Neural cell (in vitro differentiated cells): ENCODE results near the gene TIGD4. TPM values are rescaled to one million over a fixed set of nuclear protein-coding genes. Genes with fewer than 3 reads are reported as not detected.

Source experiments
- H2AFZ ChIP-seq: fragments of 200-600, 300-800 bp; sonication (generic), shearing (Covaris generic); 2 replicates; pipeline ENCODE4 v1.6.0; 2014; ENCODE audit warnings: low read depth, mild to moderate bottlenecking, antibody characterized with exemption, low read length, moderate library complexity
- H3F3A ChIP-seq: fragments of 200-600 bp; shearing (Covaris generic); 2 replicates; pipeline ENCODE4 v1.6.1; 2016; ENCODE audit warnings: mild to moderate bottlenecking, moderate library complexity, mixed read lengths, antibody characterized with exemption, low read length; ENCODE audit not compliant: insufficient read depth, poor library complexity, severe bottlenecking
- H3K27ac ChIP-seq: fragments of 200-600, 300-800 bp; sonication (generic), shearing (Covaris generic); 2 replicates; pipeline ENCODE4 v1.5.1; 2014; ENCODE audit warnings: mild to moderate bottlenecking, low read length, moderate library complexity
- H3K27me3 ChIP-seq: fragments of 300-800, 200-600 bp; sonication (generic), shearing (Covaris generic); 2 replicates; pipeline ENCODE4 v1.6.0; 2014; ENCODE audit warnings: mild to moderate bottlenecking, low read depth, low read length, moderate library complexity; ENCODE audit not compliant: insufficient read depth
- H3K36me3 ChIP-seq: fragments of 300-800, 200-600 bp; sonication (generic), shearing (Covaris generic); 2 replicates; pipeline ENCODE4 v1.5.1; 2014; ENCODE audit warnings: mild to moderate bottlenecking, antibody characterized with exemption, low read length, moderate library complexity; ENCODE audit not compliant: insufficient read depth
- H3K4me2 ChIP-seq: fragments of 300-800, 200-600 bp; sonication (generic), shearing (Covaris generic); 2 replicates; pipeline ENCODE4 v1.6.0; 2014; ENCODE audit warnings: mild to moderate bottlenecking, low read length
- H3K4me3 ChIP-seq: fragments of 300-800, 200-600 bp; sonication (generic), shearing (Covaris generic); 2 replicates; pipeline ENCODE4 v1.5.1; 2014; ENCODE audit warnings: mild to moderate bottlenecking, low read length, moderate library complexity
- H3K79me2 ChIP-seq: fragments of 200-600 bp; shearing (Covaris generic); replicated peaks from 2 replicates; pipeline ENCODE4 v1.6.0; 2014; ENCODE audit warnings: mild to moderate bottlenecking, low read length, moderate library complexity; ENCODE audit not compliant: insufficient read depth
- H3K9ac ChIP-seq: fragments of 300-800, 200-600 bp; sonication (generic), shearing (Covaris generic); 2 replicates; pipeline ENCODE4 v1.6.1; 2016; ENCODE audit warnings: mild to moderate bottlenecking, low read length, mixed read lengths
- H3K9me2 ChIP-seq: fragments of 200-600 bp; shearing (Covaris generic); 2 replicates; pipeline ENCODE4 v1.6.1; 2016; ENCODE audit warnings: mild to moderate bottlenecking, low read length, mixed read lengths; ENCODE audit not compliant: insufficient read depth
- H3K9me3 ChIP-seq: fragments of 200-600, 300-800 bp; sonication (generic), shearing (Covaris generic); 2 replicates; pipeline ENCODE4 v1.6.1; 2016; ENCODE audit warnings: mild to moderate bottlenecking, mixed run types, low read length, moderate library complexity, mixed read lengths
- H4K20me1 ChIP-seq: fragments of 200-600 bp; shearing (Covaris generic); 2 replicates; pipeline ENCODE4 v1.6.1; 2016; ENCODE audit warnings: mild to moderate bottlenecking, mixed run types; ENCODE audit not compliant: insufficient read depth
- CTCF ChIP-seq: fragments of 450-650 bp; IDR thresholded peaks from 2 replicates; pipeline ENCODE4 v1.5.1; 2014; ENCODE audit warnings: antibody characterized with exemption, mild to moderate bottlenecking, moderate library complexity; ENCODE audit not compliant: poor library complexity, severe bottlenecking
- EP300 ChIP-seq: fragments of 450-650 bp; conservative IDR thresholded peaks from 2 replicates; pipeline ENCODE4 v1.6.1; 2014; ENCODE audit warnings: antibody characterized with exemption, mild to moderate bottlenecking, moderate library complexity; ENCODE audit not compliant: poor library complexity, severe bottlenecking
- EZH2 ChIP-seq: fragments of 200-600, 300-800 bp; shearing (Covaris generic), sonication (generic); IDR thresholded peaks from 2 replicates; pipeline ENCODE4 v1.6.1; 2014; ENCODE audit warnings: antibody characterized with exemption, low read length, borderline replicate concordance, mild to moderate bottlenecking; ENCODE audit not compliant: insufficient read depth, poor library complexity, severe bottlenecking
- MXI1 ChIP-seq: fragments of 450-650 bp; conservative IDR thresholded peaks from 2 replicates; pipeline ENCODE4 v1.6.1; 2014; ENCODE audit warnings: antibody characterized with exemption, mild to moderate bottlenecking; ENCODE audit not compliant: poor library complexity, severe bottlenecking
- POLR2AphosphoS5 ChIP-seq: IDR thresholded peaks from 2 replicates; pipeline ENCODE4 v1.6.1; 2012
- RAD21 ChIP-seq: fragments of 450-650 bp; conservative IDR thresholded peaks from 2 replicates; pipeline ENCODE4 v1.6.1; 2014; ENCODE audit warnings: antibody characterized with exemption, mild to moderate bottlenecking, moderate library complexity
- REST ChIP-seq: IDR thresholded peaks from 2 replicates; pipeline ENCODE4 v1.6.1; 2012; ENCODE audit warnings: borderline replicate concordance
- SMC3 ChIP-seq: fragments of 450-650 bp; conservative IDR thresholded peaks from 2 replicates; pipeline ENCODE4 v1.6.1; 2014; ENCODE audit warnings: antibody characterized with exemption, mild to moderate bottlenecking, moderate library complexity; ENCODE audit not compliant: poor library complexity
- TAF1 ChIP-seq: IDR thresholded peaks from 2 replicates; pipeline ENCODE4 v1.6.1; 2012; ENCODE audit warnings: low read depth
- polyA plus RNA-seq: library from polyadenylated mRNA; depleted of rRNA; stranded (reverse); fragments of >200 nt; gene quantifications from 2 replicates; pipeline ENCODE4 v1.2.3, GENCODE V29; 2014

TIGD4 gene
- polyA plus RNA-seq, 1 donor from 2014 or later: 3.3 TPM

GRCh38 chr4:152731997-152732396 is 47.5 kb downstream of the TIGD4 start:
- no peaks in the 10 kb centered on the region for H4K20me1 ChIP-seq
- no peak overlapping the region for H3K9ac ChIP-seq
- no peak overlapping the region for H2AFZ ChIP-seq
- no peak overlapping the region for H3K4me3 ChIP-seq
- no peaks in the 10 kb centered on the region for H3K79me2 ChIP-seq
- no peak overlapping the region for H3K27ac ChIP-seq
- TF ChIP-seq EZH2 (no peak), RAD21 (no peak), CTCF (no peak), POLR2AphosphoS5 (no peak)
- no peaks in the 10 kb centered on the region for H3K27me3 ChIP-seq
- no peaks in the 10 kb centered on the region for H3F3A ChIP-seq
- no peak overlapping the region for H3K4me2 ChIP-seq
- H3K9me2 ChIP-seq: no peaks in the 10 kb centered on the region
- H3K36me3 ChIP-seq: no peaks in the 10 kb centered on the region
- no peaks in the 10 kb centered on the region for H3K9me3 ChIP-seq

GRCh38 chr4:152729466-152729865 is 50.1 kb downstream of the TIGD4 start:
- no peaks in the 10 kb centered on the region for H3F3A ChIP-seq
- H3K9me2 ChIP-seq: no peaks in the 10 kb centered on the region
- H3K4me3 ChIP-seq: no peak overlapping the region
- H2AFZ ChIP-seq: no peak overlapping the region
- no peaks in the 10 kb centered on the region for H3K36me3 ChIP-seq
- H3K27me3 ChIP-seq: no peaks in the 10 kb centered on the region
- no peak overlapping the region for H3K9ac ChIP-seq
- no peaks in the 10 kb centered on the region for H3K9me3 ChIP-seq
- no peak overlapping the region for H3K27ac ChIP-seq
- H3K4me2 ChIP-seq: no peak overlapping the region
- H4K20me1 ChIP-seq: no peaks in the 10 kb centered on the region
- TF ChIP-seq CTCF: no peak
- no peak for TF ChIP-seq EZH2
- no peak for TF ChIP-seq TAF1
- no peak for TF ChIP-seq POLR2AphosphoS5
- TF ChIP-seq REST: no peak
- no peak for TF ChIP-seq EP300
- no peak for TF ChIP-seq RAD21
- TF ChIP-seq MXI1: no peak
- no peak for TF ChIP-seq SMC3
- no peaks in the 10 kb centered on the region for H3K79me2 ChIP-seq
